Measurements from ENCODE around the gene CLCN1.

DNA sequence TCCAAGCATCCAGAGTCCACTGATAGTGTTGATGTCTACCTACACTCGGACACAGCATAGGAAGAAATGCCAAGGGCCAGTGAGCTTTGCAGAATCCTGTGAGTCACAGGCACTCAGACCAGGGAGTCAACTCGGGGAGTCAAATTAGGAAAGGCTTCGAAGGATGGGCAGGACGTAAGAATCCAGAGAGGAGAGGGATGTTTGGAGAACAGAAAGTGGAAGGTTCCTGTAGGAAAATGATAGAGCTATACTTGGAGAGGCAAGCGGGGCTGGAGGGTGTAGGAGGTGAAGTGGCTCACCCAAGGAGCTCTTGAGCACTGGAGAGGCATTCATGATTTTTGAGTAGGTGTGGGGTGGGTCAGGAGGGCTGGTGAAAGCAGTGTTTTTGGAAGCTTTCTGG lies 68.2 kb downstream of the CLCN1 start:
- TF ChIP-seq CTCF (conservative IDR thresholded peaks at IDR 0.05 in 1 of 2, IDR thresholded peaks at IDR 0.05 in 1 of 2; ENCODE audit: low read depth in 1 of 2, low read length in 2 of 2) (no peak), EZH2 (IDR thresholded peaks at IDR 0.05; ENCODE audit: low read length, missing control alignments) (no peak)

Data from fibroblast of lung (primary cell).